ENCODE data around the gene FAM72A. TPM values are rescaled to one million over a fixed set of nuclear protein-coding genes. Genes with fewer than 3 reads are reported as not detected.
A peak's percentile ranks its signal among the peaks of the same experiment; 100 is the strongest.
"Not testable (repeated sequence)": the region's sequence is repeated elsewhere in the genome, so short reads cannot be mapped to it uniquely, and the experiment has no call there.

FAM72A gene
- total RNA-seq: not detected

DNA sequence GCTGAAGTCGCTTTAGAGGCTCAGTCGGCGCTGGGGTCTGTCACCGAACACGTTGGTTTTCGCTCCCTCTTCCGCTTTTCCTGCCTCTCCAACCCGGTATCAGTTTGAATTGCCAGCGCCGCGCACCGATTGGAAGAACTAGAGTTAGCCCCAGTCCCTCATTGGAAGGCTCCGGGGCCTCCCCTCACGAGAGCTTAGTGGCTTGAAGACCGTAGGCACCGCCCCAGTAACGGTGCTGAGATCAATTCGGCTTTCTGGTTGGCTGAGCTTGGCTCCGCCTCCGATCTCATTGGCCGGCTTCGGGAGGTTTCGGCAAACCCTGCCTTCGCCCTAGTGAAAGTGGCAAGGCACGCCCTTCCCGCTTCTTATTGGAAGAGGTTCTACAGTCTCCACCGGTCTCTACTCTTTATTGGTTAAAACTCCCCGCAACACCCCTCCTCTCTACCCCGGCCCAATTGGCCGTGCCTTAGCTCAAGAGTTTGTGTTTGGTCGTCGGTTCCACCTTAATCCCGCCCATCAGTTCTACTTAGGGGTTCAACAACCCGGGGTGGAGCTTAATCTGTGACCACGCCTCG lies at the start of gene FAM72A:
TSS of gene FAM72A (minus strand) at position 51 of the 575 bp plus-strand sequence. CDS start 814 bp downstream, outside the sequence.
- peak; percentile 98 for DNase-seq (ENCODE audit: low spot score)

DNA sequence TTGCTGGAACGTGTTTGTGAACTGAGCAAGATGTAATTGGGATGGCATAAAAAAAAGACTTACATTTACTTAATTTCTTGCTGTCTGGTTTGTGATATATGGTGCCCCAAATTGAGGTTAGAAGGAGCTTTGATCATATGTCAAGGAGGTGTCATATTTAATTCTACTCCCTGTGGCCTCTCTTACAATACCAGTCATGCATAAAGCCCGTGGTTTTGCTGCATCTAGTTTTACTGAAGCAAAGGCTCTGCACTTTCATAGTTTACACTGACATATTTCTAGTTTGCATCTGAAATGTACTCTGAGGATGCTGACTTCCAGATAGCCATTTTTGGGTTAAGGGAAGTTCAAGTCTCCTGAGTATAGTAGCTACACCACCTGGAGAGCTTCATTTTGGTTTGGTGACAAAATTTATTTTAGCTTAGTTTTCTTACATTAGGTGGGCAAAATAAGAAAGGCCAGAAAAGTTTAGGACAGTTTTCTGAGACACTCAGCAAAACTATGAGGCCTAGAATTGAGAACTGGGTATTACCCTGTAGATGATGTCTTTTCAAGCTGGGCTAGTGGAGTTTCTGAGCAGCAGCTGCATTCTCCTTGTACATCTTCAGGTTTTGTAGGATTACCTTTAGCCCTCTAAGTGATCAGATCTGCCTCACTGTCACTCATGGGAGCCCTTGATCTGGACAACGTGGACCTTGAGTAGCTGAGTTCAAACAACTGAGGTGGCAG lies 48.5 kb upstream of the FAM72A start:
- not testable (repeated sequence) for DNase-seq (ENCODE audit: low spot score)

DNA sequence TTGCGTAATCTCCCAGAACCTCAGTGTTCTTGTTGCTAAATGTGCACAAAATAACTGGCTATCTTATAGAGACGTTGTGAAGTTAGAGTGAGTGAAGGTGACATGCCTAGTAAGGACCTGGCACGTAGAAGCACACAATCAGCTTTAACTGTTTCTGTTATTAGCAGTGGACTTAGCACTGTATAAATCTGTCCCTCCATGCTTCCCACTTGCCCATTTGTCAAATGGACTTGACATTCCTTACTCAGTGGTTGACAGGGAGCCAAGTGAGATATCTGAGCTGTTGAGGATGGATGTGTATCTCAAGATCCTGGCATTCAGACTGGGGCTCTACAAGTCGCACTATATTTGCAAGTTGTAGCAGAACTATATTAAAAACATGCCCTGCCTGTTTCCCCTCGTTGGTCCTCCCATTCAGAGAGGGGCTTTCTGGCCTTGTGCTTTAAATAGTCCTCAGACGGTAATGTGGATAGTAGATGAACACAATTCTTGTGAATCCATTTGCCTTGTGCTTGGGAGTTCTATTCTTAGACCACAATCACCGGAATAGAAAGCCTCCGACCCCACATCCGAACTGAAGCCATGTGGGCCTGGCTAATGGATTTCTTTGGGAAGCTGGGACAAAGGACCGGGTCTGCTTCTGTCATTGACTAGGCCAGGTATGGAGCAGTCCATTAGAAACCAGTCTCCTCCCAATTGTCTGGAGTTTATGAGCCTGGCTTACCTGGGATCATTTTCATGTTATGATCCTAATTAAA lies 43.7 kb upstream of the FAM72A start:
- DNase-seq (ENCODE audit: low spot score): not testable (repeated sequence)

DNA sequence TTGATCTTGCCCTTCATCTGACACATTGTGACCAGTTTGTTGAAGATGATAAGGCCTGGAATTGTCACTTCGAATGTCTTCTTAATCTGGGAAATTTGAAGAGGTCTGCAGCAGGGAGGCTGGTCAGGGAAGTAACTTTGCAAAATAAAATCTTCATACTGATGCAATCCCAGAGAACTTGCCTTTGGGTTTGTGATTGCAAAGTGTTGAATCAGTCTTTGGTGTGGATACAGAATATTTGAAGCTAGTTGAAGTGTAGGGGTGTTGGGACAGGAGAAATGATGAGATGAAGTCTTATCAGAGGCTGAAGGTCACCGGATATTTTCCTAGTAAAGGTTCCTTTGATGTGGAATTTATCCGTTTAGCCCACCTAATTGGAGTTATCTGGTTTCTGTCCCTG lies 42.8 kb upstream of the FAM72A start:
- not testable (repeated sequence) for DNase-seq (ENCODE audit: low spot score)

DNA sequence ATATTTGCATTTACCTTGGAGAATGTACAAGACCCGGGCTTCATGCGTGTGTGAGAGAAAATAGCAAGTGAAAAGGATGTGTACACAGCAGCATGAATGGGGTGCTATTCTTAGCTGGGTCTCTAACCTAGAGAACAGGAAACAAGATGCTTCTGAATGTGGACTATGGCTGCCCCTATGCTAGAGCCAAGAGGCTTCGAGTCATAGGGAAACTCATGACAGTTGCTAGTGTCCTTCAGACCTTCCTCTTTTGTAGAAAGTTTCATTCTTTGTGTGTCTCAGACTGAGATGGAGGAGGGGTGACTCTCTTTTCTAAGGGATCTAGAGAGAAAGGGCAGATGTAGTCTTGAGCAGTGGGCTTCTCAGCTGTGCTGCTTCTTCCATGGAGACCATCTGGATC lies 40.7 kb upstream of the FAM72A start:
- not testable (repeated sequence) for DNase-seq (ENCODE audit: low spot score)

DNA sequence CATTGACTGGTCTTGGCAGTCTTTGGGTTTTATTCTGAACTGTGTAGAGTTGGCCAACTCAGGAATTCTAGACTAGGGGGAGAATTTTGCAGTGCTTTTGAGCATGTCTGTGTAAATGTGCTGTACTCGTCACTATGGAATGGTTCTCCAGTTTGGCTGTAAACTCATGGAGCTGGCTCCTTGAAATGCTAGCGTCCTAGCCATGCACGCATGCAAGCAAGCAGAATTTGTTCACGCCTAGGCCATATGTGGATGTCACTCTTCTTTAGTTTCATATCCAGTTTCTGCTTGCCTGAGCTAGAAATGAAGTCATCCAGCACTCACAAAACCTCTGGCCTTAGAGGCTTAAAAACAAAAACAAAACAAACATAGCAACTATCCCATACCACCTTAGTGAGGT lies 37.6 kb upstream of the FAM72A start:
- not testable (repeated sequence) for DNase-seq (ENCODE audit: low spot score)

DNA sequence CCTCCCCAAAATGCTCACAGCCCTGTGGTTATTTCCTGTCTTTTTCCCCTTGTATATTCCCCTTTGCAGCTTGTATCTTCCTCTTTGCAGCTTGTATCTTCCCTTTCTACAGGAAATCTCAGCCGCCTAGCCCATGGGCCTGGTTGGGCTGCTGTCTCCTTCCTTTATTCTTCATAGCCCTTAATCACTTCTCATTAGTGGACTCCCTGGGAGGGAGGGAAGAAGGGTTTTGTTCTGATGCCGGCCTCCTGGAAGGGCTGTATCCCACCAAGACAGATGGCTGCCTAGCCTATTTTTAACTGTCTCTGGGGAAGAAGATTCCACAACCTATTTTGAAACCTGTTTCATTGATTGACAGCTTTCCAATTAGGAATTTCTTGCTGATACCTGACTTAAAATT lies 32.6 kb upstream of the FAM72A start:
- DNase-seq (ENCODE audit: low spot score): not testable (repeated sequence)

DNA sequence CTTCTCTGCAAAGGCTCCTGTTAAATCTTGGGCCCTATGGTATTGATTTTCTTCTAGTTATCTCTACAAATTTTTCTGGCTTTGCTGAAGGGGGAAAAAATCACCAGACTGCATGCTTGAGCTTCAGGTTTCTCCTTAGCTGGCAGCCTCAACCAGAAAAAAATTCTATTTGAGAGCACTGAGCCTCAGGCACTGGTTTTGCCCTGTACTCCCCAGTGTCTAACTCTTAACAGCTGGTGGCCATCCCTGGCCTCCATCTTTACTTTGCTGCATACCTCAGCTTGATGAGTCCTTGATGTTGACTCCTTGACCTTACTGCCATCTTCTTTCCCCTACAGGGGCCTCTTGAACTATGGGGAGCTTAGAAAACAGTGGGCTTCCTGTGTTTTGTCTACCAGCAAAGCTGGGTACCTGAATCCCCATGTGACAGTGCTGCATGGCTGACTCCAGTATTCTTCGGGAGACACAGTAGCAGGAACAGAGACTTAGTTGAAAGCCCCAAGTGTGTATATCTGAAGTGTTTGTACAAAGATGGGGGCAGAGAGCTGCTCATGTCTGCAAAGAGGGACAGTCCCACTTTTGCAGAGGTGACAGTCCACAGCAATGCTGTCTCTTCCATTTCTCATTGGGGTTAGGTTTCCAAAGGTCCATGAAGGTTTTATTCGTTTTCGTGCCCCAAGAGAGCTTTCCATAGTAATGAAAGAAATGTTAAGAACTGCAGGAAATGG lies 31.7 kb upstream of the FAM72A start:
- not testable (repeated sequence) for DNase-seq (ENCODE audit: low spot score)

DNA sequence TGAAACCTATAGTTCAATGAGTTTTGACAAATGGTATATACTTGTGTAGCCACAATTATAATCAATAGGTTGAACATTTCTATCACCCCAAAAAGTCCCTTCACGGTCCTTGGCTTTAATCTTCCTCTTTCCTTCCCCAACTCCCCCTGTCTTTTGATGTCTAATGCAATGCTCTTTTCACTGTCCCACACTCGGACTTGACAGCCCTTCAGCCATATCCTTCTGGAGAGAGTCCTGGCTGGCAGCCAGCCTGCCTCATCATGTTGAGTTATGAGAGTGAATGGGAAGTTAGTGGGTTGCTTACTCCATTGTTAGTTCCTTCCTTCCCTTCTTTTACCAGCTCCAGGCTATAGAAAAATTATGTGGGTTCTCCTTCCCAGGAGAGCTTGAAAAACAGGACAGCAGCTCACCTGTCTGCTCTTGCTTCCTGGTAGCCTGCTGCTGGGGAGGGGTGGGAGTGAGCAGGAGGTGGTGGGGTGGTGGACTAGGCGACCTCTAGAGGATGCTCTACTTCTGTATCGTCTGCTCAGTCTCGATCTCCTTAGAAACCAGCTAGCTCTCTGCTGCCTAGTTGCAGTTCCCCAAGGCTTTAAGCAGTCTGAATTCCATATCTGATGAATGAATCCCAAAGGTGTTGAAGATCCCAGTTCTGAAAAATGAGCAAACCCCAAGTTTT lies 30.5 kb upstream of the FAM72A start:
- DNase-seq (ENCODE audit: low spot score): not testable (repeated sequence)

DNA sequence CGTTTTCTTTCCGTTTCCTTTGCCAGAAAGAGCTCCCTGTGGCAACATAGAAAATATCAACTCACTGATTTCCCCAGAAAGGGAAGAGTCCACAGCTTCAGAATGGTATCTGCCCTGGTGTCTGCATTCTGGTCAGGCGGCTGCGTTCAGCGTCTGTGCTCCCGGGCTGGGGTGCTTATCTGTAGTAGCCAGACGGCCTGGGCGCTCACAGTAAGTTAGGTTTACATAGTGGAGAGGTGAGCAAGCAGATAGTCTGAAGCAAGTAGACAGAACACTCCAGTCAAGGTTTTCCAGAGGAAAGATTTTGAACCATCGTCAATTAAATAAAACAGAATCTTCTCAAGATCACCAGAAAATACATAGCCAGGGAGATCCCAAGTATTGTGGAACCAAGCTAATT lies 29.4 kb upstream of the FAM72A start:
- DNase-seq (ENCODE audit: low spot score): not testable (repeated sequence)

DNA sequence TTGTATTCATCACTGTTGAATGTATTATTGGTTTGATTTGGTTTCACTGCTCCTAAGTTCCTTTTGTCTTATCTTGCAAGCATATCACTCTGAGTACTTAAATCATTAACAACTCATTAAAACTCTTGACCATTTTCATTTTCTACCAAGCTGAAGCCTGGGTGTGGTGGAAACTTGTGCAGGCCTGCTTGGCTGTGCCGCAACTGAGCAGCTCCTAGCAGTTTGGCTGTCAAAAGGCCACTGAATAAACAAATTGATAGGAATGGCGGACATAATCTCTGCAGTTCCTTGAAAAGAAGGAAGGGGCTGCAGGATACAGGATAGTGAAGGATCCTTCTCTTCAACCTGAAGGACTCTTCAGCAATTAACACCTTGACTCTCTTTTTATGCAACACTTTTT lies 26.6 kb upstream of the FAM72A start:
- not testable (repeated sequence) for DNase-seq (ENCODE audit: low spot score)

DNA sequence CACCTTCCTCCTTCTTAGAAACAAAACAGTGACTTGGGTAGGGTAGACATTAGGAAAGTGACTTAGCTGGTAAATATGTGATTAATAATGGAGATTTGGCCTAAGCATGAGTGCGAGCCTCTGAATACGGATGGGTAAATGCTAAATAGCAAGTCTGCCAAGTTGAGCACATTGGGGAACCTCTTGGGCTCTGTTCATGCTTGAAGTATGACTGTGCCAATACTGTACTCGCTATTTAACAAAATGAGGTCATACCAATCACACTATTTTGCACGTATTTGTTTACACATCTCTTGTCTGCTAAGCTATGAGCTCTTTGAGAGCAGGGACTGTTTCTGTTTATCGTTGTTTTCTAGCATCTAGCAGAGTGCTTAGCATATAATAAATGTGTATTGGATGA lies 24.2 kb upstream of the FAM72A start:
- not testable (repeated sequence) for DNase-seq (ENCODE audit: low spot score)

DNA sequence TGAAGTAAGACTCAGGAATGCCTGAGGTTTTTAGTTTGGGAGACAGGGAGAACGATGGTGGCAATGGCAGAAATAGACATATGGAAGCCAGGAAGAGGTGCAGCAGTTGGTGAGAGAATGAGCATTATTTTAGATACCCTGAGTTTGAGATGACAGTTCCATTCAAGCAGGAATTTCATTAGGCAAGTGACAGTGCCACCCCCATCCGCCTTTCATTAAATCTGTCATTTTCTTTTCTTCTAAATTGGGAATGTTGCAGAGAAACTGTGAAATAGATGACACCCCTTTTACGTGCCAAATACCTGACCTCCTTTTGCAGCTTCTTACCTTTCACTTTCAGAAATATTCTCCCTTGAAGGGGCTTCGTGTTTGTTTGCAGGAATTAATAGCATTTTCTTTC lies 22.7 kb upstream of the FAM72A start:
- DNase-seq (ENCODE audit: low spot score): not testable (repeated sequence)

DNA sequence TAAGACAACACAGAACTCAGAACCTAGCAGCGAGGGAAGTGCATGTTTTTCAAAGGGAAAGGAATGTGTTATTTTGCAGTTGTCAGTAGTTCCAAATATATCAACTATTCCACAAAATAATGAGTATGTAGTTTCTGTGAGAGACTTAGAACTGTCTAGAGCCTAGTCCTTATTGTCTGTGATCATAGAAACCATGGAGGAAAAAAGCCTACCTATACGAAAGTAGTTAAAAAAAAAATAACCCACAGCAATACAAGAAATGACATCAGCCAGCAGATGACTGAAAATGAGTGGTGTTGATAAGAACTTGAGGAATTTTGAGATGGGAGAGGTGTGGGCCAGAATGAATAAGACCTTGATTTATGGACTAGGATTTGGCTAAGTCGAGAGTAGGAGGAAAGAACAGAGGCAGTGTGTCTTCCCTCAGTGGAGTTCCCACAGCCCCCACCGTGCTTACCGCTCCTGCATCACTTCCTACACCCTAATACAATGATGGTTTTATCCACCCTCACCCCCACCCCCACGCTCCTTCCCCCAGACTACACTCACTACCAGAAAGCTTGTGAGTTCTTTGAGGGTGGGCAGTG lies 21.6 kb upstream of the FAM72A start:
- not testable (repeated sequence) for DNase-seq (ENCODE audit: low spot score)

DNA sequence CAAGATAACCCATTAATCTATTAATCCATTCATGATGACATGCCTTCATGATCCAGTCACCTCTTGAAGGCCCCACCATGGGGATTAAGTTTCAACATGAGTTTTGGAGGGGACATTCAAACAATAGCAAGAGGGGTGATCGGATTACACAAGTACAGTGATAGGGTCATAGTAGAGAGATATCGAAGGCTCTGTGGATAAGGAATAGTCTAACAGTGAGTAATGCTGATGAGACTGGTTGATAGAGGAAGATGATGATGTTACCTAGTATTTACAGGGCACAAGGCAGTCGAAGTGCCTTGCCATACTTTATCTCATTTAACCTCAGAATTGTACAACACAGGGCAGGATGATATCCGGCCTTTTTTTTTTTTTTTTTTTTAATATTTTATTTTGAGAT lies 18.9 kb upstream of the FAM72A start:
- DNase-seq (ENCODE audit: low spot score): not testable (repeated sequence)

DNA sequence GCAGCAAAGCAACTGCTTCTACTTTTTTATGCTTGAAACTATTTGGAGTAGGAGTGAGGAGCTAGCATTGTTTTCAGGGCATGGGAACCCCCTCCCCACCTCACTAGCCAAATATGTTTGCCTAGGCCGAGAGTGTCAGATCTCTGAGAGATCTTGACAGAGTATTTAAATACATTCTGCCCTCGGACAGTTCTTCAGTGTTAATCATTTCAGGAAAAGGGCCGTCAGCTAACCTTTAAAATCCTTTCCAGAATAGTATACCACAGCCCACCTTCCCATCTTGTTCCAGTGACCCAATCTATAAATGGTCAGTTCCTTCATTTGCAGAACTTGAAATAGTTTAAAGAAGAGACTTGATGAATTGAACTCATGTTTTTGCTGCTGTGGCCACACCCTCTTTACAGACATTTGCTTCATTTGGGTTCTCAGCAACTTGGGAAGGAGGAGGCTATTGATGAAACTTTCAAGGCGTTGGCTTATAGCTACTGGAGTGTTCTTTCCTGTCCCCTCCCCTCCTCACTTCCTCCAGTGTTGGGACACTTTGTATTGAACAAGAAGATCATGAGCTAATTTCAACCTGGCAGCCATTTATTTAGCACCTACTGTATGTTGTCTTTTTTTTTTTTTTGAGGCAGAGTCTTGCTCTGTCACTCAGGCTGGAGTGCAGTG lies 17.8 kb upstream of the FAM72A start:
- DNase-seq (ENCODE audit: low spot score): not testable (repeated sequence)

DNA sequence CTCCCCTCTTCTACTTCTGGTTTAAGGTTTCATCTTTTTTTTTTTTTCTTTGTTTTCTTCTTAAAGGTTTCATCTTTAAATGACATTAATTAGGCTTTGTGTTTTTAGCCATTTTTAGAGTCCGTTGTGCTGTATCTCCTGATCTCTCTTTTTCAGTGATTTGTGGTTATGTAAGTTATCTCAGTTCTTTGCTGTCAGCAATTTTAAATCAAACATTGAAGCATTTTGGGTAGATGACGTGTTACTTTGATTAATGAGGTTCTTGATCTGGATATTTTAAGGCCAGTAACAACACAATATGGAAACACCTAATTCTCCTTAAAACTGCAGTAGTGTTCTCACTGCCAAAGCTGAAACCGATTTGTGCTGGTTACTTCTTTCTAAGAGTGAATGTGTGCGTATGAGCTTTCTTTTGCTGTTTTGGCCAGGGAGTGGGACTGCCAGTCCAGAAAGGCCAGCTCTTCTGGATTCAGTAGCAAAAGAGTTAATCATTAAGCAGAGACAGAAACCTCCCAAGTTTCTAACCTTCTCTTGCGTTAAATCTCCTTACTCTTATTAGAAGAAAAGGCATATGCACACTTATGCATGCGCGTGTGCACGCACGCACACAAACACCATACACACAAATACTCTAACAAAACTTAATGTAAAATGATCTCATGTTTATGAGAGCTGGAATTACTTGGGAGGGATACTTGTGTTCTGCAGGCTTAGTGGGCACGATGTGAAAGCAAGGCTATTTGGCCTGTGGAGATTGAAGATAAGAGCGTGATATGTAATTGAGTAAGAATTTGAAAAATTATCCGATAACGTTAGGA lies 17.1 kb upstream of the FAM72A start:
- DNase-seq (ENCODE audit: low spot score): not testable (repeated sequence)

DNA sequence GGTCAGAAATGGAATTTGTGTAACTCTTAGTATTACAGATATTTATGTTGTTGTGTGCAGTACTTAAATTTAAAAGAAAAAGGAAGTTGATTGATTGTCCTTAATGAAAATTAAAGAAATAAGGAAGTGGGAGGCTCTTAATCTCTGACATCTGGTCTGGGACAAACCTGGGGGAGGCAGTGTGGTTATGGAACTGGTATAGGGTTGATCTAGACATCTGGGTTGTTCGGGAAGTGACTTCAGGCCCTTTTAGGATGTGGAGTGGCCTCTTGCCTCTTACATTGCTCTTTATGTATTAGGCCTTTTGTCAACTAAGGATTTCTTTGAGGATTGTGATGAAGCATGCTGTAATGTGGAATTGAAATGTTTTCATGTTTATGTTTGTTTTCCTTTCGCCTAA lies 16.1 kb upstream of the FAM72A start:
- DNase-seq (ENCODE audit: low spot score): not testable (repeated sequence)

DNA sequence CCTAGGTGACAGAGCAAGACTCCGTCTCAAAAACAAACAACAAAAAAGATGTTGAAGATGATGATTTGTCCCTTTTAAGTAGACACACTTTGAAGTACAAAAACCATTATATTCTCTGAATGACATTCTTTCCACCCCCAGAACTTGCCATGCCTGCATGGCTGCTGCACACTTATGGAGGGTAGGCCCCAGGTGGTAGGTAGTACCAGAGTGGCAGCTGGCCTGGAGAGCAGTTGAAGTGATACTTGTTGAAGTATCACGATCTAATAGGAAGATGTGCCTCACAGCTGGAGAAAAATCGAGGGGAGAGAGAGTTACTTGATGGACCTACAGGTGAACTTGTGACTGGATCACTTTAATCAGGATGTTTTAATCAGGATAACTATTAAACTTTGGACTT lies 15.6 kb upstream of the FAM72A start:
- DNase-seq (ENCODE audit: low spot score): not testable (repeated sequence)

Measured in ureter (tissue), 1 donor.